ENCODE measurements around the gene ANK2.
A peak's percentile ranks its signal among the peaks of the same experiment; 100 is the strongest.

Gene ANK2

GRCh38 chr4:113285501-113285900 is 236.0 kb downstream of the ANK2 start:
- ATAC-seq = no peak
- H3K27ac Mint-ChIP-seq = no peak overlapping the region
- no peaks in the 10 kb centered on the region for H3K36me3 Mint-ChIP-seq
- H3K9me3 Mint-ChIP-seq = no peaks in the 10 kb centered on the region
- H3K4me3 Mint-ChIP-seq = no peak overlapping the region
- no peaks in the 10 kb centered on the region for H3K27me3 Mint-ChIP-seq
- no peaks in the 10 kb centered on the region for H3K4me1 Mint-ChIP-seq

GRCh38 chr4:113288257-113288656 is 238.8 kb downstream of the ANK2 start:
- Mint-ChIP-seq H3K9me3 (no peaks in the 10 kb centered on the region), H3K36me3 (no peaks in the 10 kb centered on the region), H3K27ac (no peak overlapping the region), H3K27me3 (no peaks in the 10 kb centered on the region), H3K4me1 (no peaks in the 10 kb centered on the region), H3K4me3 (no peak overlapping the region)
- ATAC-seq = no peak

GRCh38 chr4:113288696-113289095 is 239.2 kb downstream of the ANK2 start:
- no peak overlapping the region for H3K4me3 Mint-ChIP-seq
- H3K4me1 Mint-ChIP-seq = no peaks in the 10 kb centered on the region
- no peak for ATAC-seq
- no peaks in the 10 kb centered on the region for H3K9me3 Mint-ChIP-seq
- H3K36me3 Mint-ChIP-seq = no peaks in the 10 kb centered on the region
- no peaks in the 10 kb centered on the region for H3K27me3 Mint-ChIP-seq
- no peak overlapping the region for H3K27ac Mint-ChIP-seq

GRCh38 chr4:113289766-113290165 is 240.3 kb downstream of the ANK2 start:
- Mint-ChIP-seq H3K4me1 (no peaks in the 10 kb centered on the region), H3K27ac (no peak overlapping the region), H3K4me3 (no peak overlapping the region), H3K36me3 (no peaks in the 10 kb centered on the region), H3K27me3 (no peaks in the 10 kb centered on the region), H3K9me3 (no peaks in the 10 kb centered on the region)
- ATAC-seq = no peak

GRCh38 chr4:113290666-113291065 is 241.2 kb downstream of the ANK2 start:
- no peaks in the 10 kb centered on the region for H3K4me1 Mint-ChIP-seq
- H3K36me3 Mint-ChIP-seq = no peaks in the 10 kb centered on the region
- ATAC-seq = no peak
- H3K27me3 Mint-ChIP-seq = no peaks in the 10 kb centered on the region
- no peaks in the 10 kb centered on the region for H3K9me3 Mint-ChIP-seq
- no peak overlapping the region for H3K27ac Mint-ChIP-seq
- H3K4me3 Mint-ChIP-seq = no peak overlapping the region

GRCh38 chr4:113292371-113293042 is 243.1 kb downstream of the ANK2 start:
- Mint-ChIP-seq H3K27ac (no peak overlapping the region), H3K9me3 (no peaks in the 10 kb centered on the region), H3K4me1 (no peaks in the 10 kb centered on the region), H3K27me3 (no peaks in the 10 kb centered on the region), H3K36me3 (no peaks in the 10 kb centered on the region), H3K4me3 (no peak overlapping the region)
- ATAC-seq = no peak

DNA sequence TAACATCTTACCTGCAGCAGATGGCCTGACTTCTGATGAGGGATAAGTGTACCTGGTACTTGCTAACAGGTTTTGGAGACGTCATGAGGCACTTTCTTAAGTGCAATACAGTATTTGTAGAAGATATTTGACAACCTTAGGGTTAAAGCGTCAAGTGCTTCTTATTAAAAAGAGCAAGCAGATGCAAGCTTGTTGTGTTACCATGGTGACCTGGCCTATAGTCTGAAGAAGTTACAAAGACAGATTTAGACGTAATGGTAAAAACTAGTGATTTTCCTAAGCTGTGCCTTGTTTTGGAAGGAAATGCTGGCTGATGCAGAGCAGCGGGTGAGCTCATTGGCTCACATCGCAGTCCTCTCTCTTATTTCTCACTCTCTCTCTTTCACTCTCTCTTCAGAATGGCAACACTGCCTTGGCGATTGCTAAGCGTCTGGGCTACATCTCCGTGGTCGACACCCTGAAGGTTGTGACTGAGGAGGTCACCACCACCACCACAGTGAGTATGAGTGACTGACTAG is 243.6 kb downstream of the ANK2 start:
- H3K27me3 Mint-ChIP-seq = no peaks in the 10 kb centered on the region
- H3K9me3 Mint-ChIP-seq = no peaks in the 10 kb centered on the region
- no peaks in the 10 kb centered on the region for H3K4me1 Mint-ChIP-seq
- H3K36me3 Mint-ChIP-seq = no peaks in the 10 kb centered on the region
- ATAC-seq = no peak
- no peak overlapping the region for H3K27ac Mint-ChIP-seq
- no peak overlapping the region for H3K4me3 Mint-ChIP-seq

GRCh38 chr4:113293674-113294073 is 244.2 kb downstream of the ANK2 start:
- H3K4me1 Mint-ChIP-seq = no peaks in the 10 kb centered on the region
- H3K27ac Mint-ChIP-seq = no peak overlapping the region
- no peak overlapping the region for H3K4me3 Mint-ChIP-seq
- H3K27me3 Mint-ChIP-seq = no peaks in the 10 kb centered on the region
- no peaks in the 10 kb centered on the region for H3K9me3 Mint-ChIP-seq
- no peak for ATAC-seq
- no peaks in the 10 kb centered on the region for H3K36me3 Mint-ChIP-seq

- Mint-ChIP-seq H3K27ac (no peak overlapping the region), H3K36me3 (no peaks in the 10 kb centered on the region), H3K27me3 (no peaks in the 10 kb centered on the region), H3K4me3 (no peak overlapping the region), H3K9me3 (no peaks in the 10 kb centered on the region), H3K4me1 (no peaks in the 10 kb centered on the region)
- no peak for ATAC-seq
Measured at GRCh38 chr4:113294908-113295307, 245.5 kb downstream of the ANK2 start.

DNA sequence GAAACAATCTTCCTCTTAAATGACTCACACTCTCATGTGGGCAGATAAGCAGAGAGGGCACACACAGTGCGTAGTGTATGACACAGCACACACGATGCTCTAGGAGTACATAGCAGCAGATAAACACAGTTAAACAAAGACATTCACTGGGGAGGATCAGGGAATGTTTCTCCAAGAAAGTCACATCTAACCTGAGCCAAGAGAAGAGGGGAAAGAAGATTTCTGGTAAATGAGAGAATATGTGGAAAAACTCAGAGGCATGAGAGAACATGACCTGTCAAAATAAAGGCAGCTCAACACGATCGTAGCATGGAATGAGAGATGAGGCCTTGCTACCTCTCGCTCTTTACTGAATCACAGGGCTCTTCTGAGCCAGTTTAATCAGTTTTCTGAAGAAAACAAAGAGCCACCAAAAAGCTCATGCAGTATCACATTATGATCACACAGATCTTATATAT is 251.0 kb downstream of the ANK2 start:
- H3K4me3 Mint-ChIP-seq = no peak overlapping the region
- no peaks in the 10 kb centered on the region for H3K36me3 Mint-ChIP-seq
- H3K27ac Mint-ChIP-seq = no peak overlapping the region
- no peaks in the 10 kb centered on the region for H3K27me3 Mint-ChIP-seq
- no peaks in the 10 kb centered on the region for H3K4me1 Mint-ChIP-seq
- no peak for ATAC-seq
- H3K9me3 Mint-ChIP-seq = no peaks in the 10 kb centered on the region

DNA sequence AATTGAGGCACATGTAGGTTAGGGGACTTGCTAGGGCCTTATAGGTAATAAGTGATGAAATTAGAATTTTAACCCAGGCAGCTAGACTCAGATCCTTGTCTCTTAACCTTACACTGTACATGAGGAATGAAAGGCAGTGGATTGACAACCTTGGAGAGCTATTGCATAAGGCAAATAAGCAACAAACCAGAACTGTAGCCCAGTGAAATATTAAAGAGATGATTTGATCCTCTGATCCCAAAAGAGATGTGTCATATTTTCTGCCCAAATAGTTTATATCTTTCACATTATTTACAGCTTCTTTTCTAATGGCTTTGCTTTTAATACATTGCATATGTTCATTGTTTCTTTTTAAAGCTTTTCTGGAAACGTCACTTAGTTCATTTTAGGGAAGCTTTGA is 252.6 kb downstream of the ANK2 start:
- no peak overlapping the region for H3K4me3 Mint-ChIP-seq

DNA sequence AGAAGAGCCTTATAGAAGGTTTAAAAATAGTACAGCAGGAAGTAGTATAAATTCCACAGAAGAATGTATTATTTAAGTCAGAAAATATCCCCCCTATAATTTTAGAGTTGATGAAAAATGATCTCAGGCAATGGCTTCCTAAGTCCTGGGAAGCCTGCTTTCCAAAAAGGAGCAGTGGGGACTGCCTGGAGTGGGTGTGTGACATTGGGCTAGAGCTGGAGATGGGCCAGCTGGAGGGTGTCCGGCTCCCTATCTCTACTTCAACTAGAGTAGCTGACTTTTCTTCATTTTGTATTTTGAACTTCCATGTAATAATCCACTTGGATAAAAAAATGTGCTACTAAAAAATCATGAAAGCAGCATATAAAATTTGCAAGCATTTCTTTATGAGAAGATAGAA is 253.9 kb downstream of the ANK2 start:
- H3K36me3 Mint-ChIP-seq = no peaks in the 10 kb centered on the region
- H3K4me3 Mint-ChIP-seq = no peak overlapping the region
- ATAC-seq = no peak
- H3K9me3 Mint-ChIP-seq = no peaks in the 10 kb centered on the region
- H3K4me1 Mint-ChIP-seq = no peaks in the 10 kb centered on the region
- no peaks in the 10 kb centered on the region for H3K27me3 Mint-ChIP-seq
- H3K27ac Mint-ChIP-seq = no peak overlapping the region

More for the DNA sequence above, 252.6 kb downstream of the ANK2 start:
- H3K36me3 Mint-ChIP-seq = no peaks in the 10 kb centered on the region
- H3K27me3 Mint-ChIP-seq = no peaks in the 10 kb centered on the region
- no peak for ATAC-seq
- no peaks in the 10 kb centered on the region for H3K9me3 Mint-ChIP-seq
- H3K4me1 Mint-ChIP-seq = no peaks in the 10 kb centered on the region
- H3K27ac Mint-ChIP-seq = no peak overlapping the region

GRCh38 chr4:113311047-113311446 is 261.6 kb downstream of the ANK2 start:
- Mint-ChIP-seq H3K27ac (no peak overlapping the region), H3K4me3 (no peak overlapping the region), H3K36me3 (no peaks in the 10 kb centered on the region), H3K27me3 (no peaks in the 10 kb centered on the region), H3K4me1 (no peaks in the 10 kb centered on the region), H3K9me3 (no peaks in the 10 kb centered on the region)
- ATAC-seq = no peak

GRCh38 chr4:113312529-113312928 is 263.1 kb downstream of the ANK2 start:
- Mint-ChIP-seq H3K27me3 (no peaks in the 10 kb centered on the region), H3K36me3 (no peaks in the 10 kb centered on the region)
- no peak for ATAC-seq

GRCh38 chr4:113314426-113314825 is 265.0 kb downstream of the ANK2 start:
- Mint-ChIP-seq H3K27ac (no peak overlapping the region), H3K4me3 (no peak overlapping the region), H3K36me3 (no peaks in the 10 kb centered on the region), H3K4me1 (peaks cover 12% of the 10 kb centered on the region), H3K27me3 (no peaks in the 10 kb centered on the region), H3K9me3 (no peaks in the 10 kb centered on the region)
- ATAC-seq = no peak

More at GRCh38 chr4:113312529-113312928, 263.1 kb downstream of the ANK2 start:
- H3K4me3 Mint-ChIP-seq = no peak overlapping the region
- H3K27ac Mint-ChIP-seq = no peak overlapping the region
- H3K9me3 Mint-ChIP-seq = no peaks in the 10 kb centered on the region
- H3K4me1 Mint-ChIP-seq = peaks cover 9% of the 10 kb centered on the region

GRCh38 chr4:113316879-113317278 is 267.4 kb downstream of the ANK2 start:
- ATAC-seq = peak; percentile 93

More at GRCh38 chr4:113316879-113317278, 267.4 kb downstream of the ANK2 start:
- Mint-ChIP-seq H3K27me3 (no peaks in the 10 kb centered on the region), H3K4me1 (peaks cover 12% of the 10 kb centered on the region), H3K9me3 (no peaks in the 10 kb centered on the region), H3K27ac (no peak overlapping the region), H3K36me3 (no peaks in the 10 kb centered on the region), H3K4me3 (peak overlapping the region; percentile 0)
